ENCODE results near the gene KPTN.

The KPTN gene

DNA sequence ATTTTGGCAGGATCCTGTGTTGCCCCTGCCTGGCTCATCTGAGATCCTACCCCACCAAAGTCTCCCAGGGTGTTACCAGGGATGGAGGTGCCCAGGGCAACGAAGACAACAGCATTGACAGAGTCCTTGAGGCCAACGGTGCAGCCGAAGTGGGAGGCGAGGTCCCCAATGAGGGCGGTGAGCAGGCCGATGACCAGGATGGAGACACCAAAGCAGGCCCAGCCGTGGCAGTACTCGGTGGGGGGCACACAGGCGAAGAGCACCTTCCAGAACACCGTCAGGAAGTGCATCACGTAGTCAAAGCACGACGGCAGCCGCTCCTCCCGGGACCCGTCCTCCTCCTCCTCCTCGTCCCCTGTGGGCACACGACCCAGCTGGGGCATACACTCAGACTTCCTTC lies 51.9 kb downstream of the KPTN start:
- no peak for DNase-seq

DNA sequence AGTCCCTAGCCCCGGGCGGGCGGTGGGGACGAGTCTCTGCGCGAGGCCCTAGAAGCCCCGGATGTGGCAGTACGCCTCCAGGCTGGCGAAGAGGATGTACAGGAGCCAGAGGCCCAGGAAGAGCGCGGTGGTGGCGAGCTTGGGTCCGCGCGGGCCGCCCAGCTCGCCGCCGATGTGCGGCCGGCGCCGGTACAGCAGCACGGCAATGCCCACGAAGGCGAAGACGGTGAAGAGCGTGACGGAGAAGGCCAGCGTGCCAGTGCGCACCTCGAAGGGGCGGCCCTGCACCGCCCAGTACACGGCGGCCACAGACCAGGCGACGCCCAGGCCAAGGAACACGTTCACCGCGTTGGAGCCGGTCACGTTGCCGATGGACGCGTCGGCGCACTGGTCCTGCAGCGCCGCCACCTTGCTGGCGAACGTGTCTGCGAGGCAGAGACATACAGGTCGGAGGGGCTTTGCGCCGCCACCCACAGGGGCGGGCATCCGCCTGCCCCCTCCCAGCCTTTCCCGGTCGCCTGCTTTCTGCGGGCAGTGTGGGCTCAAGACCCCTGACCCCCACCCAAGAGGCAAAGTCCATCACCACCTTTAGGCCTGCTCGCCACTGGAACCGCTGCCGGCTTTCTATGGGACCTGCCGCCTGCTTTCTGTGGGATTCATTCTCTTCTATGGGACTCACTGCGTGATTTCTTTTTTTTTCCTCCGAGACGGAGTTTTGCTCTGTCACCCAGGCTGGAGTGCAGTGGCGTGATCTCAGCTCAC lies 53.8 kb downstream of the KPTN start:
- no peak for DNase-seq

DNA sequence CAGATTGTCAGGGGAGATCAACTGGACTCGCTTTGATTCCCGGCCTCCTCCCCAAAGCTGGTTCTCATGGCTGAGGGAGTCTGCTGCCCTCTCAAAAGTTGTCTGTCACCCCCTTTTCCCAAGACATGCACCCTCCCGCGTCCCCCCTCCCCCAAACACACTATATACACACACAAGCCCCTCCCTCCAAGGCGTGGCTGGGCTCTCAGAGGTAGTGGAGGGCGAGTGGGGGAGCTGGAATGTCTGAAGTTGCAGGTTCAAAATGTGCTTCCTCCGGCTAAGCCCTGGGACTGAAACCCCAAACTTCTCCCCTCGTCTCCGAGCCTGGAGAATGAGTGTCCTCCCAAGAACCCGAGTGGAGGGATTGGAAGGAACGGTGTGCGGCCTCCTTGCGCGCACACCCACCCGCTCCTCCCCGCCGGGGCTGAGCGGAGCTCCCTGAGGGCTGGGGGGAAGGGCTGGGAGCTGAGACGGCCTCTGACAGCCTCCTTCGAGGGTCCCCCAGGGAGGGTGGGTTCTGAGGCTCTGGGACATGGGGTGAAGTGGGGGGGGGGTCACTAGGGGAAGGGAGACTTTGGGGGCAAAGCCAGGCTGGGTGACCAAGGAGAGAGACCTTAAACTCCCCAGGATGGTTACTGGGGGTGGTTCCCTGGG lies 54.8 kb downstream of the KPTN start:
- DNase-seq, result no peak

DNA sequence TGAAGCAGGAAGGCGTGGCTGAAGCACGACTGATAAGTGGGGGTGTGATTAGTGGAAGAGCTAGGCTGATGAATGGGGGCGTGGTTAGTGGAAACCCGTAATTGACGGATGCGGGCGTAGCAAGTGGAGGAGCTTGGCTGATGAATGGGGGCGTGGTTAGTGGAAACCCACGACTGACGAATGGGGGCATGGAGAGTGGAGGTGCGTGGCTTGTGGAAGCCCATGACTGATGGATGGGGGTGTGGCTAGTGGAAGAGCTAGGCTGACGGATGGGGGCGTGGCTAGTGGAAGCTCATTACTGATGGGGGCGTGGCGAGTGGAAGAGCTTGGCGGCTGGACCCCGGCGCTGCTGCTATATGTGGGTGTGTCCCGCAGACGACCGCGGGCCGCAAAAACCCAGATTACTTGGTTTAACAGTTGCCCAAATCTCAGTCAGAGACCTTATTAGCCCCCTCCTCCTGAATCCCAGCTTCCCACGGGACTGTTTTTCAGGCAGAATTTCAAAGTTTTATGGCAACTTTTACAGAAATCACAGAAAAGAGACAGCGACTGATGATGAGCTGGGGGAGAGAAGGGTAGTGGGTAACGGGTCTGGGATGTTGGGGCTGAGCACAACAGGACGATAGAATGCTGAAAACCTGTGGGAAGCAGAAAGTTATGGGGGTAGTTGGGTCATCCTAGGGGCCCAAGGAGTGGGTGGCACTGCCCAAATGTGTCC lies 55.7 kb downstream of the KPTN start:
- DNase-seq, result peak; percentile 91

DNA sequence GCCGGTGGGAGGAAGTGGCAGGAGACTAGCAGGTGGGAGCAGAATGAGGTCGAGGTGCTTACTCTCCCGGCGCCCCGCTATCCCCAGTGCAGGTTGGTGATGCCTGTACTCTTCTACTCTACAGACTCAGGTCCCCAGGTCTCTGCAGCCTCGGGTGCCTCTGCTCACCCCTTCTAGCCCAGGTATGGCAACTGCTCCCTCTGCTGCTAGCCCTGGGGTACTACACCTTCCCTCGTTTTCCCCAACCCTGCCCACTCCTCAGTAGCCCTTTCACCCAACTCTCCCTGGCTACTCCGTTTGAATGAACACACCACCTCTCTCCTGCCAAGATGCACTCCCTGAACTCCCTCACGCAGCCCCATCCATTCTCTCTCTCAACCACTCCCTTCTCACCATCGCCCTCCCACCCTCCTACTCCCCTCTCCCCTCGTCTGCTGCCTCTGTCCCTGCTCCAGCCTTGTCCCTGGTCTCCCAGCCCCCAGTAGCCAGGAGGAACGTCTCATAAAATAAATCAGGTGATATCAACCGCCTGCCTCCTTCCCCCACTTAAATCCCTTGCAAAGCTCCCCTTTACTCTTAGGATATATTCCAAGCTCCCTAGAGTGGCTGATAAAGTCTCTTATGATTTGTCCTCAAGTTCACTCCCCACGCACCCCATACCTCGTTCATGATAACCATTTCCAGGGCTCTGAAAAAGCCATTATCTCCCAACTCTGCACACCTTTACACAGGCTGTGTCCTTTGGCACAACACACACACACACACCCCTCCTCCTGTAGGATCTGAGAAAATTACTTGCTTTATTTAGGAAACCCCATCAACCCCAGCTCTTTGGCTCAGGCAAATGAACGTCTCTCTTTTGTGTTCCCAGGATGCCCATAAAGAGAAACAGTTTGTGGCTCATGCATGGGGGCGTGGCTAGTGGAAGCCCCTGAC lies 56.5 kb downstream of the KPTN start:
- DNase-seq, result peak; percentile 71 to 75

All from CD4-positive, alpha-beta T cell treated with Interleukin-4 for 1 hour (primary cell).